ENCODE data around the gene SLC25A44.

SLC25A44 gene

GRCh38 chr1:156253634-156254033 is 59.7 kb downstream of the SLC25A44 start:
- no peak for DNase-seq (ENCODE audit: low read depth, low spot score)
- no peak overlapping the region for H3K4me3 ChIP-seq (ENCODE audit: low read length)

GRCh38 chr1:156257711-156258110 is 63.8 kb downstream of the SLC25A44 start:
- peak; percentile 51 for DNase-seq (ENCODE audit: low read depth, low spot score)
- no peak overlapping the region for H3K4me3 ChIP-seq (ENCODE audit: low read length)

GRCh38 chr1:156258859-156259258 is 65.0 kb downstream of the SLC25A44 start:
- DNase-seq (ENCODE audit: low read depth, low spot score) = no peak
- H3K4me3 ChIP-seq (ENCODE audit: low read length) = no peak overlapping the region

- H3K4me3 ChIP-seq (ENCODE audit: low read length) = no peak overlapping the region
- DNase-seq (ENCODE audit: low read depth, low spot score) = no peak
Observed at GRCh38 chr1:156259805-156260204, 65.9 kb downstream of the SLC25A44 start.

- no peak for DNase-seq (ENCODE audit: low read depth, low spot score)
- no peak overlapping the region for H3K4me3 ChIP-seq (ENCODE audit: low read length)
Observed at GRCh38 chr1:156260896-156261295, 67.0 kb downstream of the SLC25A44 start.
